Central memory CD8-positive, alpha-beta T cell (primary cell): ENCODE data around the gene RFT1.
A peak's percentile ranks its signal among the peaks of the same experiment; 100 is the strongest.

Experiments
- ATAC-seq: fragments of 150-1000 bp; cut with Tn5 transposase; replicated peaks from 2 replicates; pipeline ENCODE4 v1.10.0; 2022; ENCODE audit warnings: mild to moderate bottlenecking, moderate FRiP score, moderate number of reproducible peaks; ENCODE audit not compliant: poor library complexity, severe bottlenecking; ENCODE audit errors: extremely low read depth
- DNase-seq, 2 donors: peaks; one replicate each; pipeline ENCODE4 v3.0.0; 2021; ENCODE audit warnings: low spot score in 2 of 2
- H3K27ac Mint-ChIP-seq: one replicate; pipeline ENCODE4 v1.8.0; 2022; ENCODE audit warnings: low read depth, mild to moderate bottlenecking, moderate library complexity, mixed read lengths
- H3K27me3 Mint-ChIP-seq: one replicate; pipeline ENCODE4 v1.8.0; 2022; ENCODE audit warnings: mixed read lengths
- H3K36me3 Mint-ChIP-seq: one replicate; pipeline ENCODE4 v1.8.0; 2022; ENCODE audit warnings: mild to moderate bottlenecking, moderate library complexity, mixed read lengths; ENCODE audit not compliant: insufficient read depth
- H3K4me1 Mint-ChIP-seq: one replicate; pipeline ENCODE4 v1.8.0; 2022; ENCODE audit warnings: mixed read lengths
- H3K4me3 Mint-ChIP-seq: one replicate; pipeline ENCODE4 v1.8.0; 2022; ENCODE audit warnings: mild to moderate bottlenecking, moderate library complexity, mixed read lengths
- H3K9me3 Mint-ChIP-seq: one replicate; pipeline ENCODE4 v1.8.0; 2022; ENCODE audit warnings: mixed read lengths

RFT1 gene

DNA sequence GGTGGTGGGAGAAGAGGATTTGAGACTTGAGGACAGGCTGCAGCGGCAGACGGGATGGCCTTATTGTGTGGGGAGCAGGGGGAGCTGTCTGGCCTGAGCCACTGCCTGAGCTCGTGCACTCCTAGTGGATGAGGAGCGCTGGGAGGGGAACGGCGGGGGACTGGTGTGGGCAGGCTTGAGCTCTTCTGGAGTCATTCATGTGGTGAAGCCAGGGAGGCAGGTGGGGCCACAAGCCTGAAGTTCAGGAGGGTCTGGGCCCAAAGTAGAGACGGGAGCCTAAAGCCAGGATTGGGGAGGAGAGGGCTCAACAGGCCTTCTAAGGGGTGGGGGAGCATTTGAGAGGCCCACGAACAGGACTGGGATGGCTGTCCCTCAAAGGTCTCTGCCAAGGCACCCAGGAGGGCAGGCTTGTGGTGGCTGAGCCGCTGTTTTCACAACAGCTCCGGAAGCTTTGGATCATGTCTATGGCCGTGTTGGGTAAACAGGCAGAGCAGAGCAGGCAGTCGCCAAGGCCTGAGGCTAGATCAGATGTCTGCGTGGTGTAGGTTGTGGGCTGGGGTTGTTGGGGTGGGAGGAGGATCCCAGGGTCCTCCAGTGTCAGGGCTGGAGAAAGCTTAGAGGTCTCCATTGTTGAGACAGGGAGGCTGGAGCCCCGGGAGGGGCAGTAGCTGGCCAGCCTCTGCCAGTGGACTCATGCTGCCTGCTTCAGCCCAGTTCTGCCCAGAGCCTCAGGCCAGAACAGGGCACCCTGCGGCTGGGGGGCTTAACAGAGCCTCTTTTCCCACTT lies 39.0 kb upstream of the RFT1 start:
- ATAC-seq = no peak
- Mint-ChIP-seq H3K4me3 (no peak overlapping the region), H3K4me1 (peaks cover 64% of the 10 kb centered on the region), H3K27me3 (no peaks in the 10 kb centered on the region), H3K27ac (peak overlapping the region; percentile 60), H3K9me3 (no peaks in the 10 kb centered on the region), H3K36me3 (peaks cover 12% of the 10 kb centered on the region)
- no peak for DNase-seq

DNA sequence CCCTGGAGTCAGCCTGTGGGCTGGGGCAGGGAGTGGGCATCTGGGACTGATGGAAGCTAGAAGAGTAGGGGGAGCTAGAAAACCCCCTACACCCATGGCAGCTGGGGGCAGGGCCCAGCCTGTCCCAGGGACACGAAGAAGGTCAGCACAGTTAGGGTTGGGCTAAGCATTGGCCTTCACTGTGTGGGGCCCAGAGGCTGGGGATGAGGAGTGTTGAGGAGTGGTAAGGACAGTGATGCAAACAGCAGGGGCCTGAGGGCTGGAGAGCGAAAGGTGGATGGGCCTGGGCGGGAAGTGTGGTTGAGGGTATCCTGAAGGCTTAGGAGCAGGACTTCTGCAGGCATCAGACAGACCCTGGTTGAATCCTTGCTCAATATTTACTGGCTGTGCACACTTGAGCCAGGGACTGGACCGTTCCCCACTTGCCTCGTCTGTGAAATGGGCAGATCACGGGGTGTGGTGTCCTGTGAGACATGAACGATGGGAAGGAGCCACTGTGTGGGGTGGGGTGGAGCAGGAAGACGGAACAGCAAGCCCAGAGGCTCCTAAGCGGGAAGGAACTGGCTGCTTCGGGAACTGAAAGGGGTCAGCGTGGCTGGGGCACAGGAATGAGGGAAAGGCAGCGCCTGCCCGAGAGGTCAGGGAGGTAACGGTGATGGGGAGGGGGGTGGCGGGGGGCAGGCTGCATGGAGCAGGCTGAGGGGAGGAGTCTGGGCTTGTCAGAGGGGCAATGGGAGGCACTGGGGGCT lies 38.1 kb upstream of the RFT1 start:
- H3K27ac Mint-ChIP-seq = peak overlapping the region; percentile 60
- DNase-seq = no peak
- ATAC-seq = no peak
- H3K27me3 Mint-ChIP-seq = no peaks in the 10 kb centered on the region
- H3K4me1 Mint-ChIP-seq = peaks cover 59% of the 10 kb centered on the region
- no peak overlapping the region for H3K4me3 Mint-ChIP-seq
- H3K9me3 Mint-ChIP-seq = no peaks in the 10 kb centered on the region
- peaks cover 11% of the 10 kb centered on the region for H3K36me3 Mint-ChIP-seq

DNA sequence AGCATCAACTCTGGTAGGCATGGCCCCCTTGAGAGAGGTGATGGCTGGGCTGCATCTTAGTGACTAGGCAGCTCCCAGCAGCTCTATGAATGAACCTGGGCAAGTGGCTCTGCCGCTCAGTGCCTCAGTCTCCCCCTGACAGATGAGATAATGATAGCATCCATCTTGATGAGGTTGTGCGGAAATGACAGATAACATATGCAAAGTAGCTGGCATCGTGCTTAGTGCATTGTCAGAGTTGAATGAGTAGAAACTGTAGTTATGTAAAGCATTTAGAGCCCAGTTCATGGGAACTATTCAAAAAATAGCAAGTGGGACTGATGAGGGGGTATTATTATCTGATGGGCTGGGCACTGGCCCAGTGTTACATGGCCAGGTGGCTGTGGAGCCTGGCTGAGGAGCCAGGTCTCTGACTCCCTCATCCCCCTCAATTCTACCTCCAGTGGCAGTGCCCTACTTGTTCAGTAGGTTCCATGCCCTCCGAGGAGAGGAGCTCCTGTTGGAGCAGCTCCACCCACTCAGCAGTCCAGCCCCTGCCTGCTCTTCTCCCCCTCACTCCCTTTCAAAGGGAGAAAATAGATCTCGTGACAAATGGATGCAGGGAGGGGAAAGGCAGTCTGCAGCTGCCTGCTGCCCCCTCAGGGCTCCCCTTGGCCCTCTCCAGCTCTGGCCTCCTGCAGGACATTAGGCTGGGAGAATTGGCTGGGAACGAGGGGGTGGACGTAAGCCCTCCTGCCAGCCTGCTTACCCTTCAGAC lies 37.4 kb upstream of the RFT1 start:
- no peaks in the 10 kb centered on the region for H3K9me3 Mint-ChIP-seq
- DNase-seq (no peak), ATAC-seq (no peak)
- no peak overlapping the region for H3K4me3 Mint-ChIP-seq
- H3K27ac Mint-ChIP-seq = no peak overlapping the region
- H3K27me3 Mint-ChIP-seq = no peaks in the 10 kb centered on the region
- peaks cover 63% of the 10 kb centered on the region for H3K4me1 Mint-ChIP-seq
- peaks cover 17% of the 10 kb centered on the region for H3K36me3 Mint-ChIP-seq

DNA sequence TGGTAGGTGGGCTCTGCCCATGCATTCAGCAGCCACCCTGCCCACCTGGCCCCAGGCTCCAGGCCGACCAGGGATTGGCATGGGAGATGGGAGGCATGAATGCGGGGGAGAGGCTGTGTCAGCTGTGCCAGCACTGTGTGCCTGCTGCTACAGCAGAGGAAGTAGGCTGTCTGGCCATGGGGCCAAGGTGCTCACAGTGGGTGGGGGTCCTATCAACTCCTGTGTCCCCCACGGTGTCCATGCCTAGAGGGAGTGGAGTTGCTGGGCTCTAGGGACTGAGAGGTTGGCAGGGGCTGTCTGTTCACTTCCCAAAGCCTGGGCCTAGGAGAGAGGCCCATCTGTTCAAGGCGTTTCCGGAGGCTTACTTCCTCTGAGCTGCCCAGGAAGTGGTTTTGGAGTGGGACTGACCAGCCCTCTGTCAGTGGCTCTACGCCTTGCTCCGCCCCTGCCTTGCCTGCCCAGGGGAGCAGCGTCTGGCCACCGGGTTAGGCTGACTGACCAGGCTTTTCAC lies 36.6 kb upstream of the RFT1 start:
- H3K36me3 Mint-ChIP-seq = peaks cover 15% of the 10 kb centered on the region
- no peak overlapping the region for H3K4me3 Mint-ChIP-seq
- ATAC-seq (no peak), DNase-seq (no peak)
- no peaks in the 10 kb centered on the region for H3K27me3 Mint-ChIP-seq
- H3K9me3 Mint-ChIP-seq = no peaks in the 10 kb centered on the region
- peaks cover 60% of the 10 kb centered on the region for H3K4me1 Mint-ChIP-seq
- H3K27ac Mint-ChIP-seq = no peak overlapping the region

DNA sequence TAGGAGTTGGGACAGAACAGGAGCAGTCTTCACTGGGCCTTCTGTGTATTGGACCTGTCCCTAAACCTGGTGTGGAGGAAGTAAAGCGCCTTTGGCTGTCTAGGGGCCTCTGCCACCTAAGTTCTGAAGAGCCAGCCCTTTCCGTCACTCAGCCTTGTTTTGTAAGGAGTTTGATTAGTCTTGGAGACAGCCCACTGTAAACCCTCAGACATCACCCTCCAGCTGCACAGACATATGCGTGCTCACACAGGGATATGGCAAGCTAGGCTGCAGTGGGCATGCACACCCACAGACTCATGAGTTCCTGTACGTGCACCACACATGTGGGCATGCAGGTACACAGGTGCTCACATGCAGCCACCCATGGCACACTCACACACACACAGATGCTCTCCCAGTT lies 36.0 kb upstream of the RFT1 start:
- Mint-ChIP-seq H3K4me3 (no peak overlapping the region), H3K4me1 (peaks cover 54% of the 10 kb centered on the region), H3K36me3 (peaks cover 17% of the 10 kb centered on the region), H3K27me3 (no peaks in the 10 kb centered on the region), H3K27ac (no peak overlapping the region), H3K9me3 (no peaks in the 10 kb centered on the region)
- DNase-seq = no peak
- ATAC-seq = no peak

DNA sequence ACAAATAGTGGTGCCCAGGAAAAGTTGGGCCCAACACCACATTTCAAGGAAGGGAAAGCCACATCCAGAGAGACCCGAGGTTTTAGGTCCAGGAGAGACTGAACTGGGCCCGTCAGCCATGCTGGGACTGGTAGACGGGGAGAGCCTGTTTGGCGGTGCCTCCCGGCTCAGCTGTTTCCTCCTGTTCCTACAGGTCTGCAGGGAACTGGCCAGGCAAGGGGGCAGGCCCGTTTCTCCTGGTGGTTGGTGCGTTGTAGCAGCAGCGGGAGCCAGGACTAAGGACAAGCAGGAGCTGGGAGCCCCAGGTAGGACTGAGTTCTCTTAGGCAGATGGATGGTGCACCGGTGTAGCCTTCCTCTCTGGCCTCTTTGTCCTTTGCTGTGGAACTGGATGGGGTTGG lies 34.7 kb upstream of the RFT1 start:
- Mint-ChIP-seq H3K4me3 (no peak overlapping the region), H3K36me3 (peaks cover 15% of the 10 kb centered on the region), H3K27me3 (no peaks in the 10 kb centered on the region), H3K27ac (no peak overlapping the region), H3K4me1 (peaks cover 50% of the 10 kb centered on the region), H3K9me3 (no peaks in the 10 kb centered on the region)
- DNase-seq (no peak), ATAC-seq (no peak)

DNA sequence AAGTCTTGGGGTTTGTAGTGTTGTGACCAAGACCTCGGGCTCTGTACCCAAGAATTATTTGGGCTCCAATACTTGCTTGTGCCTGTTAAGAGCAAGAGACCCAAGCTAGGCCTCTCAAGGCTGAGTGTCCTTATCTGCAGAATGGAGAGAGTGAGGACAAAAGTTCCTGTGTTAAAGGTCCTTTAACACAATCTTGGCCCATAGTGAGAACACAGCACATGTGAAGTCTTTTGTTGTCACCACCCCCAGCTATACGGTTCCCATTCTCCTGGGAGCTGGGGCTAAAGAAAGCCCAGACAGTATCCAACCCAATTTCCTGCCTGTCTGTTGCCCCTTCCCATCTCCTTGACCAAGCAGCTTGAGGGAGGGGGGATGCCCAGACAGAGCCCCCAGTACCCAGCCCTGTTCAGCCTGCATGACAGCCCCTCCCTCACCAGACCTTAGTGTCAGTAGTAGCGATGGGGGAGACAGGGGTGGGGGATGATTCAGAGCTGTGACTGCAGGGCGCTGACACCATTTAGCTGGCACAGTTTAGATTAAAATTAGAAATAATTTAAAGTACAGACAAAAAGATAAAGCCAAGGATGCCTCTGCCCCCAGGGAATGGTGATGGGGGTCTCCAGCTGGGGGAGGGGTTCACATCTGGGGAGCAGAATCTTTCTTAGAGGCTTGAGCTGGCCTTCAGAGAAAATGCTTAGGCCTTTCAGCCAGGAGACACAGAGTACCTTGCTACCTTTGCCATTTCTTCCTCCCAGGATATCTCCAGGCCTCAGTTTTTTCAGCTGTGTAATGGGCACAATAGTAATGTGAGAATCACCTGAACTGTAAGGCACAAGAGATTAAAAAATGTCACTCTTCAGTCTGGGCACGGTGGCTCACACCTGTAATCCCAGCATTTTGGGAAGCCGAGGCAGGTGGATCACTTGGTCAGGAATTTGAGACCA lies 33.5 kb upstream of the RFT1 start:
- DNase-seq = no peak

DNA sequence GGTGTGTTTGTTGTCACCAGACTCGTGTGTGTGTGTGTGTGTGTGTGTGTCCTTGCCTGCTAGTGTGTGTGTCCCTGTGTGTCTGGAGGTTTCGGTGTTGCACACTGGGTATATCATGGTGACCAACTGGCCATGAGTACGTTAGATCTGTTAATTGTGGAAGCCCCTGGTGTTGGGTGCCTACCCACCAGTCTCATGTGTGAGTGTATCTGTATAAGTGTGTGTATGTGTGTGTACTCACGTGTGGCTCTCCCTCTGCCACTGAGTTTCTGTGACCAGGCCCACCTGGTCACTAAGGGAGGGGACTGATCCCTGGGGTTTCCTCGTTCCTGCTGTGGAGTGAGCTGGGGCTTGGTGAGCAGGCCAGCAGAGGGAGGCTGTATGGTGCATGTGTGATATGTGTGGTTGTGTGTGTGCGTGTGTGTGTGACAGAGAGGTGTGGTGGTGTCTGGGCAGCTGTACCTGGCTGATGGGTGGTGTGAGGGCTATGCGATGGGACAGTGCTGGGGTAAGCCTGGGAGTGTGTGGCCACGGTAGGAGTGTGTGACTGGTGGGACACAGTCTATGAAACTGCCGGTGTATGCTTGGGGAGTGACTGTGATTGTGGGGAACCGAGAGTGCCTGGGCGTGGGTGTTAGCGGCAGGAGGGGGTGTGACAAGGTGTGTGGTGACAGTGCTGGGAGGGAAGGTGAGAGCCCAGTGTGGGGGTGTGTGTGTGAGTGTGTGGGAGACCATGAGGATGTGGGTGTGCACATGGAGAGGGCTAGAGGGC lies 32.6 kb upstream of the RFT1 start:
- Mint-ChIP-seq H3K4me3 (peak overlapping the region; percentile 84), H3K4me1 (peaks cover 34% of the 10 kb centered on the region), H3K36me3 (peaks cover 17% of the 10 kb centered on the region), H3K9me3 (no peaks in the 10 kb centered on the region), H3K27me3 (no peaks in the 10 kb centered on the region), H3K27ac (peak overlapping the region; percentile 81)
- DNase-seq (peak; percentile 45 to 78), ATAC-seq (peak; percentile 83)

More for the DNA sequence above, 33.5 kb upstream of the RFT1 start:
- Mint-ChIP-seq H3K9me3 (no peaks in the 10 kb centered on the region), H3K4me1 (peaks cover 43% of the 10 kb centered on the region), H3K36me3 (peaks cover 17% of the 10 kb centered on the region), H3K27me3 (no peaks in the 10 kb centered on the region), H3K4me3 (peak overlapping the region; percentile 84), H3K27ac (peak overlapping the region; percentile 81)
- ATAC-seq = no peak

DNA sequence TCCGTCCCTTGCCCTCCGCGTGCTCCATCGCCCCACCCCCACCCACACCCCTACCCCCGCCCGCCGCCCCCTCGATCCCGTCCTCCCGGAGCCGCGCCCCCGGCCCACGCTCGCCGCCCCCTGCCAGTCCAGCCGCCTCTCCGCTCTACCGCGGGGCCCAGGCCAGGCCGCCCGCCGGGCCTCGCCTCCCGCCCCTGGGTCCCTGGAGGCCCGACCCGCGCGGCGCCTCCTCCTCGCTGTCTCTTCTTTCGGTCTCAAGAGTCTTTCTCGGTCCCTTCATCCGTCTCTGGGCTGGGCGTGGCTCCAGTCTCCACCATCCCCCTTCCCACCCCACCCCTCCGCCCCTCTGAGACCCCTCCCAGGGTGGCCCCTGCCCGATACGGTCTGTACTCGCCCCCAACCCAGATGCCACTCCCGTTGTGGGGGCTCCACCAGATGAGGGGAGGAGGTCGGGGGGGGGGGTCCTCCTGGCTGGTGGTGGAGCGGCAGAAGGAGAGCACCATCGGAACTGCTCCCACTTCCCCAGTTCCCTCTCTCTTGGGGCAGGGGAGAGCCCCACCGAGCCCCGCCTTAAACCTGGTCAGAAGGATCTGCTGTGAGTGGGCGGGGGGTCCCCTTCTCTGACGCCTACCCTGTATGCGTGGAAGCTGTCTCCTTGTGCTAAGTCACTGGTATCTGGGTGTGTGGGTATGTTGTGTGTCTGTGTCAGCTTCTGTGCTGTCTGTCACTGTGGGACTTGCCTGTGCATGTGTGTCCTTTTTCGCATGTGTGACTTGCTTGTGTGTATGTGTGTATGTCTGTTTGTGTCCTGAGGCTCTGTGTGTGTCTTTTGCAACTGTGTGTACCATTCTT lies 31.8 kb upstream of the RFT1 start:
- no peaks in the 10 kb centered on the region for H3K27me3 Mint-ChIP-seq
- ATAC-seq = peak; percentile 31
- peaks cover 15% of the 10 kb centered on the region for H3K36me3 Mint-ChIP-seq
- H3K4me1 Mint-ChIP-seq = peaks cover 28% of the 10 kb centered on the region
- H3K9me3 Mint-ChIP-seq = no peaks in the 10 kb centered on the region
- peak overlapping the region; percentile 81 for H3K27ac Mint-ChIP-seq
- peak in 1 of 2 donors; percentile 35 for DNase-seq
- peak overlapping the region; percentile 84 for H3K4me3 Mint-ChIP-seq

DNA sequence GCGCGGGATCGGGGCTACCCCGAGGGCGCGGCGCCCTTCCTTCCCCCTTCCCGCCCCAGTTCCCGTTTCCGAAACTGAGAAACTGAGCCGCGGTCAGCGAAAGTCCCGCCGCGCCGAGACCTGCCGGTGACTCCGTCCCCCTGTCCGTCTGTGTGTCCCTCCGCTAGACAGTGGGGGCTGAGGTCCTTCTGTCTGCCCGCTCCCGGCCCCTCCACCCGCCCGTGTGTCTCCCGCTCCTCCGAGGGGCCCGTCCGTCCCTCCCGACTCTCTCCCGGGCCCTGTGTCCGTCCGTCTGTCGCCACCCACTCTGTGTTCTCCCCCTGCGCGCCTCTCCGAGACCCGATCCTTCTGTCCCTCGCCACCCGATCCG lies 31.2 kb upstream of the RFT1 start:
- no peak for DNase-seq
- H3K9me3 Mint-ChIP-seq = no peaks in the 10 kb centered on the region
- peak overlapping the region; percentile 81 for H3K27ac Mint-ChIP-seq
- peaks cover 15% of the 10 kb centered on the region for H3K36me3 Mint-ChIP-seq
- ATAC-seq = no peak
- peaks cover 25% of the 10 kb centered on the region for H3K4me1 Mint-ChIP-seq
- H3K27me3 Mint-ChIP-seq = no peaks in the 10 kb centered on the region
- H3K4me3 Mint-ChIP-seq = peak overlapping the region; percentile 84
